ENCODE data around the gene HEATR5A. TPM values are rescaled to one million over a fixed set of nuclear protein-coding genes. Genes with fewer than 3 reads are reported as not detected.

The HEATR5A gene
- total and polyA plus RNA-seq, 9 of the 15 experiments (the other 6 are each of a cell fraction or from before 2014, with no cell fraction given): 8.0 to 50.9 (median 23.0) TPM

DNA sequence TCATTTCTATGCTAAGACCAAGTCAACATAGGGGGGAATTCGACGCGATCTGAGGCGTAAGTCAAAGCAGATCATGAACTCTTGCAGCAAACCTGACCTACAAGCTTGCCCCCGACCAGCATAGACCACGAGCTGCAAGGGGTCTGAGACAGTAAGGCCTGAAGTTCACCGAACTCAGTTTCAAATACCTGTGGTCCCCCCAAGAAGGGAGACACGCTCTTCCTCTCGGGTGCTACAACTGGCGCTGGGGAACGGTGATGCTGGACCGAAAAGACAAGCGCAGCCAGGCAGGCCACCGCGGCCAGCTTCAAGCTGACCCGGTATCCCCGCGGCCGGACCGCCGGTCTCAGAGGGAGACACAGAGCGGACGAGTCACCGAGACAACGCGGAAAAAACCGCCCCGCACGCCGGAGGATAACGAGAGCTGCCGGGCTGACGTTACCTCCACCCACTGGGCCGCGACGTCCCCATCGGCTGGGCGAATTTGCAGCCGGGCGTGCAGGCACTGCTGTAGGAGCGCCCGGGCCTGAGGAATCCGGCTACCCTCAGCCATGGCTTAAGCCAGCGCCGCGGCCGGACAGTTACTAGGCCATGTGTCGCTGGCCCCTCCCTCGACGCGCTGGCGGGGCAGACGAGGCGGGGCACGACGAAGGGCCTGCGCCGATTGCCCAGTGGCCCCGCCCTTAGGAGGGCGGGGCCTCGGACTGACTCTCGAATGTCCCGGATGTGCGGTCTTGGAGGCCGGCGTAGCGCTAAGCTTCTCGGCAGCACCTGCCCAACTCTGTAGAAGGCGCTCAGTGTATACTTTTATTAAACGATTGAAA, 36.7 kb upstream of the HEATR5A start, which contains the start of gene DTD2 (continued):
- TF ChIP-seq, protein P1, sequence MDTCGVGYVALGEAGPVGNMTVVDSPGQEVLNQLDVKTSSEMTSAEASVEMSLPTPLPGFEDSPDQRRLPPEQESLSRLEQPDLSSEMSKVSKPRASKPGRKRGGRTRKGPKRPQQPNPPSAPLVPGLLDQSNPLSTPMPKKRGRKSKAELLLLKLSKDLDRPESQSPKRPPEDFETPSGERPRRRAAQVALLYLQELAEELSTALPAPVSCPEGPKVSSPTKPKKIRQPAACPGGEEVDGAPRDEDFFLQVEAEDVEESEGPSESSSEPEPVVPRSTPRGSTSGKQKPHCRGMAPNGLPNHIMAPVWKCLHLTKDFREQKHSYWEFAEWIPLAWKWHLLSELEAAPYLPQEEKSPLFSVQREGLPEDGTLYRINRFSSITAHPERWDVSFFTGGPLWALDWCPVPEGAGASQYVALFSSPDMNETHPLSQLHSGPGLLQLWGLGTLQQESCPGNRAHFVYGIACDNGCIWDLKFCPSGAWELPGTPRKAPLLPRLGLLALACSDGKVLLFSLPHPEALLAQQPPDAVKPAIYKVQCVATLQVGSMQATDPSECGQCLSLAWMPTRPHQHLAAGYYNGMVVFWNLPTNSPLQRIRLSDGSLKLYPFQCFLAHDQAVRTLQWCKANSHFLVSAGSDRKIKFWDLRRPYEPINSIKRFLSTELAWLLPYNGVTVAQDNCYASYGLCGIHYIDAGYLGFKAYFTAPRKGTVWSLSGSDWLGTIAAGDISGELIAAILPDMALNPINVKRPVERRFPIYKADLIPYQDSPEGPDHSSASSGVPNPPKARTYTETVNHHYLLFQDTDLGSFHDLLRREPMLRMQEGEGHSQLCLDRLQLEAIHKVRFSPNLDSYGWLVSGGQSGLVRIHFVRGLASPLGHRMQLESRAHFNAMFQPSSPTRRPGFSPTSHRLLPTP (IDR thresholded peaks at IDR 0.05; ENCODE audit: borderline replicate concordance, extremely low read depth, insufficient read length): no peak
- TF ChIP-seq, protein P2, sequence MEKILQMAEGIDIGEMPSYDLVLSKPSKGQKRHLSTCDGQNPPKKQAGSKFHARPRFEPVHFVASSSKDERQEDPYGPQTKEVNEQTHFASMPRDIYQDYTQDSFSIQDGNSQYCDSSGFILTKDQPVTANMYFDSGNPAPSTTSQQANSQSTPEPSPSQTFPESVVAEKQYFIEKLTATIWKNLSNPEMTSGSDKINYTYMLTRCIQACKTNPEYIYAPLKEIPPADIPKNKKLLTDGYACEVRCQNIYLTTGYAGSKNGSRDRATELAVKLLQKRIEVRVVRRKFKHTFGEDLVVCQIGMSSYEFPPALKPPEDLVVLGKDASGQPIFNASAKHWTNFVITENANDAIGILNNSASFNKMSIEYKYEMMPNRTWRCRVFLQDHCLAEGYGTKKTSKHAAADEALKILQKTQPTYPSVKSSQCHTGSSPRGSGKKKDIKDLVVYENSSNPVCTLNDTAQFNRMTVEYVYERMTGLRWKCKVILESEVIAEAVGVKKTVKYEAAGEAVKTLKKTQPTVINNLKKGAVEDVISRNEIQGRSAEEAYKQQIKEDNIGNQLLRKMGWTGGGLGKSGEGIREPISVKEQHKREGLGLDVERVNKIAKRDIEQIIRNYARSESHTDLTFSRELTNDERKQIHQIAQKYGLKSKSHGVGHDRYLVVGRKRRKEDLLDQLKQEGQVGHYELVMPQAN (IDR thresholded peaks at IDR 0.05; ENCODE audit: borderline replicate concordance): peak; percentile 53; the same call in 1 of the 2 replicates
- no peak for TF ChIP-seq ARID1B (IDR thresholded peaks at IDR 0.05)
- TF ChIP-seq NR2F6 (CRISPR knock-in tag; IDR thresholded peaks at IDR 0.05): no peak
- no peak for TF ChIP-seq GATA2 (CRISPR knock-in tag; IDR thresholded peaks at IDR 0.05)
- no peak for TF ChIP-seq RAD51 (IDR thresholded peaks at IDR 0.05; ENCODE audit: borderline replicate concordance, low read depth)
- 0 out of 4 replicates have a peak, but pooled peaks have one; percentile 12 for TF ChIP-seq FOXK2 (conservative IDR thresholded peaks at IDR 0.05 in 1 of 2, IDR thresholded peaks at IDR 0.05 in 1 of 2; ENCODE audit: low read depth in 2 of 2)
- no peak for TF ChIP-seq TCF7 (IDR thresholded peaks at IDR 0.05; ENCODE audit: borderline replicate concordance)
- TF ChIP-seq ZNF232 (CRISPR knock-in tag; IDR thresholded peaks at IDR 0.05): no peak
- TF ChIP-seq EZH2 (IDR thresholded peaks at IDR 0.05; ENCODE audit: borderline replicate concordance, low read depth, low read length): no peak
- TF ChIP-seq, protein P3, sequence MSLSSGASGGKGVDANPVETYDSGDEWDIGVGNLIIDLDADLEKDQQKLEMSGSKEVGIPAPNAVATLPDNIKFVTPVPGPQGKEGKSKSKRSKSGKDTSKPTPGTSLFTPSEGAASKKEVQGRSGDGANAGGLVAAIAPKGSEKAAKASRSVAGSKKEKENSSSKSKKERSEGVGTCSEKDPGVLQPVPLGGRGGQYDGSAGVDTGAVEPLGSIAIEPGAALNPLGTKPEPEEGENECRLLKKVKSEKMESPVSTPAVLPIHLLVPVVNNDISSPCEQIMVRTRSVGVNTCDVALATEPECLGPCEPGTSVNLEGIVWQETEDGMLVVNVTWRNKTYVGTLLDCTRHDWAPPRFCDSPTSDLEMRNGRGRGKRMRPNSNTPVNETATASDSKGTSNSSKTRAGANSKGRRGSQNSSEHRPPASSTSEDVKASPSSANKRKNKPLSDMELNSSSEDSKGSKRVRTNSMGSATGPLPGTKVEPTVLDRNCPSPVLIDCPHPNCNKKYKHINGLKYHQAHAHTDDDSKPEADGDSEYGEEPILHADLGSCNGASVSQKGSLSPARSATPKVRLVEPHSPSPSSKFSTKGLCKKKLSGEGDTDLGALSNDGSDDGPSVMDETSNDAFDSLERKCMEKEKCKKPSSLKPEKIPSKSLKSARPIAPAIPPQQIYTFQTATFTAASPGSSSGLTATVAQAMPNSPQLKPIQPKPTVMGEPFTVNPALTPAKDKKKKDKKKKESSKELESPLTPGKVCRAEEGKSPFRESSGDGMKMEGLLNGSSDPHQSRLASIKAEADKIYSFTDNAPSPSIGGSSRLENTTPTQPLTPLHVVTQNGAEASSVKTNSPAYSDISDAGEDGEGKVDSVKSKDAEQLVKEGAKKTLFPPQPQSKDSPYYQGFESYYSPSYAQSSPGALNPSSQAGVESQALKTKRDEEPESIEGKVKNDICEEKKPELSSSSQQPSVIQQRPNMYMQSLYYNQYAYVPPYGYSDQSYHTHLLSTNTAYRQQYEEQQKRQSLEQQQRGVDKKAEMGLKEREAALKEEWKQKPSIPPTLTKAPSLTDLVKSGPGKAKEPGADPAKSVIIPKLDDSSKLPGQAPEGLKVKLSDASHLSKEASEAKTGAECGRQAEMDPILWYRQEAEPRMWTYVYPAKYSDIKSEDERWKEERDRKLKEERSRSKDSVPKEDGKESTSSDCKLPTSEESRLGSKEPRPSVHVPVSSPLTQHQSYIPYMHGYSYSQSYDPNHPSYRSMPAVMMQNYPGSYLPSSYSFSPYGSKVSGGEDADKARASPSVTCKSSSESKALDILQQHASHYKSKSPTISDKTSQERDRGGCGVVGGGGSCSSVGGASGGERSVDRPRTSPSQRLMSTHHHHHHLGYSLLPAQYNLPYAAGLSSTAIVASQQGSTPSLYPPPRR (CRISPR knock-in tag; IDR thresholded peaks at IDR 0.05; ENCODE audit: borderline replicate concordance): no peak
- no peak for TF ChIP-seq LEF1 (IDR thresholded peaks at IDR 0.05)
